Endothelial cell of umbilical vein (primary cell): ENCODE measurements around the gene SLC16A8. TPM values are rescaled to one million over a fixed set of nuclear protein-coding genes. Genes with fewer than 3 reads are reported as not detected.

ENCODE experiments used
- BruUV-seq: library from RNA; stranded (reverse); fragments of 400-500 nt; replicated peaks from 2 replicates; lab custom pipeline; 2021; lab: Mats Ljungman, UMichigan
- CTCF ChIA-PET: fragments of 300-600, 350-600 bp; sonication (Branson Sonifier 250); formaldehyde crosslinking; loops from one replicate; lab custom pipeline; 2021; ENCODE audit warnings: antibody characterized with exemption, inconsistent platforms; lab: Charles Lee
- POLR2A ChIA-PET: fragments of 300-600, 350-600 bp; sonication (Branson Sonifier 250); formaldehyde crosslinking; loops from one replicate; lab custom pipeline; 2021; ENCODE audit warnings: antibody characterized with exemption, inconsistent platforms; lab: Charles Lee
- DNase-seq: peaks from one replicate; pipeline ENCODE4 v3.0.0-alpha.2; 2011; ENCODE audit warnings: low read depth, low spot score
- FAIRE-seq: peaks from 2 replicates; lab custom pipeline; 2011; peaks lifted over from hg19 to GRCh38; lab: Jason Lieb, UNC
- H2AFZ ChIP-seq: 2 replicates; pipeline ENCODE4 v1.6.0; 2012; ENCODE audit warnings: low read depth, low read length, control low read depth, inconsistent platforms
- H3K27ac ChIP-seq: 2 replicates; pipeline ENCODE4 v1.5.1; 2011; ENCODE audit warnings: low read depth, mild to moderate bottlenecking, control low read depth, low read length, moderate library complexity; ENCODE audit not compliant: insufficient read depth
- H3K27me3 ChIP-seq, 2 experiments: 2 replicates each; pipeline versions ENCODE4 v1.6.0 to v1.6.1; 2011; ENCODE audit warnings: low read length in 2 of 2, mixed read lengths in 1 of 2; ENCODE audit not compliant: control insufficient read depth in 2 of 2, insufficient read depth in 2 of 2
- H3K36me3 ChIP-seq, 2 experiments: 2 replicates in 1 of 2; 3 replicates in 1 of 2; pipeline ENCODE4 v1.5.1; 2011; ENCODE audit warnings: low read length in 2 of 2, mild to moderate bottlenecking in 1 of 2, moderate library complexity in 1 of 2; ENCODE audit not compliant: control insufficient read depth in 2 of 2, insufficient read depth in 2 of 2; ENCODE audit errors: extremely low read depth in 1 of 2
- H3K4me1 ChIP-seq: 3 replicates; pipeline ENCODE4 v1.5.1; 2011; ENCODE audit warnings: mild to moderate bottlenecking, low read length; ENCODE audit not compliant: control insufficient read depth, insufficient read depth; ENCODE audit errors: extremely low read depth
- H3K4me2 ChIP-seq: 2 replicates; pipeline ENCODE4 v1.6.1; 2011; ENCODE audit warnings: low read length, control low read depth, mixed read lengths; ENCODE audit not compliant: insufficient read depth
- H3K4me3 ChIP-seq, 3 experiments: fragments of 200-600 bp in 1 of 3; sonication (generic), shearing (Covaris generic) in 1 of 3; replicated peaks in 1 of 3; 2 replicates each; pipeline ENCODE4 v1.5.1; 2011 to 2016; ENCODE audit warnings: control low read depth in 3 of 3, low read length in 3 of 3, mild to moderate bottlenecking in 2 of 3, inconsistent platforms in 1 of 3, low read depth in 1 of 3, moderate library complexity in 1 of 3; ENCODE audit not compliant: insufficient read depth in 1 of 3
- H3K79me2 ChIP-seq: 2 replicates; pipeline ENCODE4 v1.6.0; 2012; ENCODE audit warnings: low read length, inconsistent platforms; ENCODE audit not compliant: control insufficient read depth, insufficient read depth
- H3K9ac ChIP-seq: replicated peaks from 2 replicates; pipeline ENCODE3; 2011; ENCODE audit warnings: low read length, control low read depth; ENCODE audit not compliant: insufficient read depth; ENCODE audit errors: extremely low read depth
- H3K9me1 ChIP-seq: replicated peaks from 3 replicates; pipeline ENCODE4 v1.6.0; 2011; ENCODE audit warnings: mild to moderate bottlenecking, low read length; ENCODE audit not compliant: control insufficient read depth, insufficient read depth; ENCODE audit errors: extremely low read depth
- H3K9me3 ChIP-seq: replicated peaks from 2 replicates; pipeline ENCODE4 v1.5.1; 2012; ENCODE audit warnings: low read length, inconsistent platforms; ENCODE audit not compliant: control insufficient read depth, insufficient read depth
- H4K20me1 ChIP-seq: replicated peaks from 2 replicates; pipeline ENCODE3; 2011; ENCODE audit warnings: mild to moderate bottlenecking, low read length; ENCODE audit not compliant: control insufficient read depth, insufficient read depth; ENCODE audit errors: extremely low read depth
- CTCF ChIP-seq, 2 donors: IDR thresholded peaks; 1 replicate in 1 of 2; 2 replicates in 1 of 2; pipeline ENCODE4 v1.5.1; 2011; ENCODE audit warnings: low read length in 2 of 2, mild to moderate bottlenecking in 2 of 2, moderate library complexity in 2 of 2, control low read depth in 1 of 2, inconsistent platforms in 1 of 2, low read depth in 1 of 2; ENCODE audit not compliant: insufficient read depth in 1 of 2; ENCODE audit errors: extremely low read depth in 1 of 2
- EZH2 ChIP-seq: IDR thresholded peaks from 2 replicates; pipeline ENCODE4 v1.6.1; 2012; ENCODE audit warnings: borderline replicate concordance, low read depth, mild to moderate bottlenecking, moderate library complexity, low read length, inconsistent platforms; ENCODE audit not compliant: severe bottlenecking
- FOS ChIP-seq: IDR thresholded peaks from 2 replicates; pipeline ENCODE4 v1.6.1; 2011; ENCODE audit warnings: mild to moderate bottlenecking, low read length, moderate library complexity, borderline replicate concordance; ENCODE audit not compliant: insufficient read depth
- GATA2 ChIP-seq: IDR thresholded peaks from 2 replicates; pipeline ENCODE4 v1.7.0; 2011; ENCODE audit warnings: low read depth, mild to moderate bottlenecking, moderate library complexity, mixed read lengths, low read length; ENCODE audit not compliant: insufficient read length, insufficient read depth
- JUN ChIP-seq: IDR thresholded peaks from 2 replicates; pipeline ENCODE4 v1.6.1; 2011; ENCODE audit warnings: borderline replicate concordance, low read depth; ENCODE audit not compliant: insufficient read length, insufficient read depth
- MAX ChIP-seq: IDR thresholded peaks from 2 replicates; pipeline ENCODE4 v1.6.1; 2011; ENCODE audit not compliant: insufficient read depth, insufficient read length
- MYC ChIP-seq: IDR thresholded peaks from one replicate; pipeline ENCODE4 v1.6.1; 2011; ENCODE audit warnings: mild to moderate bottlenecking, low read depth, low read length
- POLR2A ChIP-seq: IDR thresholded peaks from 2 replicates; pipeline ENCODE4 v1.6.1; 2012; ENCODE audit warnings: low read depth, mild to moderate bottlenecking, control low read depth, low read length
- POLR2AphosphoS5 ChIP-seq: IDR thresholded peaks from 2 replicates; pipeline ENCODE4 v1.6.1; 2012; ENCODE audit warnings: low read depth, mild to moderate bottlenecking, control low read depth, low read length, moderate library complexity; ENCODE audit not compliant: insufficient read depth
- dilution Hi-C: fragments of 300-500 bp; cut with MboI; formaldehyde crosslinking; loops from one replicate; pipeline ENCODE4 v1.15.0; 2019; ENCODE audit warnings: low sequenced_read_pairs; ENCODE audit not compliant: extremely low pct_ligation_motif_present
- intact Hi-C: fragments of 100-400 bp; cut with micrococcal nuclease; formaldehyde crosslinking; loops from one replicate; pipeline ENCODE4 v1.10.0; 2022
- polyA plus RNA-seq, 4 experiments: library from polyadenylated mRNA; depleted of rRNA in 3 of 4; stranded (reverse) in 3 of 4; unstranded in 1 of 4; fragments of >200 nt; gene quantifications; 2 replicates each; pipeline versions ENCODE4 v1.2.1 to v1.2.3, GENCODE V29; 2011 to 2012; ENCODE audit warnings: missing spikeins in 1 of 4
- total RNA-seq: library from RNA; stranded (reverse); gene quantifications from 2 replicates; pipeline ENCODE4 v1.2.3, GENCODE V29; 2021

Gene SLC16A8
- total and polyA plus RNA-seq, 2 donors (not counting 3 experiments of a cell fraction or from before 2014, with no cell fraction given) = 0.14 TPM; not detected in 1

DNA sequence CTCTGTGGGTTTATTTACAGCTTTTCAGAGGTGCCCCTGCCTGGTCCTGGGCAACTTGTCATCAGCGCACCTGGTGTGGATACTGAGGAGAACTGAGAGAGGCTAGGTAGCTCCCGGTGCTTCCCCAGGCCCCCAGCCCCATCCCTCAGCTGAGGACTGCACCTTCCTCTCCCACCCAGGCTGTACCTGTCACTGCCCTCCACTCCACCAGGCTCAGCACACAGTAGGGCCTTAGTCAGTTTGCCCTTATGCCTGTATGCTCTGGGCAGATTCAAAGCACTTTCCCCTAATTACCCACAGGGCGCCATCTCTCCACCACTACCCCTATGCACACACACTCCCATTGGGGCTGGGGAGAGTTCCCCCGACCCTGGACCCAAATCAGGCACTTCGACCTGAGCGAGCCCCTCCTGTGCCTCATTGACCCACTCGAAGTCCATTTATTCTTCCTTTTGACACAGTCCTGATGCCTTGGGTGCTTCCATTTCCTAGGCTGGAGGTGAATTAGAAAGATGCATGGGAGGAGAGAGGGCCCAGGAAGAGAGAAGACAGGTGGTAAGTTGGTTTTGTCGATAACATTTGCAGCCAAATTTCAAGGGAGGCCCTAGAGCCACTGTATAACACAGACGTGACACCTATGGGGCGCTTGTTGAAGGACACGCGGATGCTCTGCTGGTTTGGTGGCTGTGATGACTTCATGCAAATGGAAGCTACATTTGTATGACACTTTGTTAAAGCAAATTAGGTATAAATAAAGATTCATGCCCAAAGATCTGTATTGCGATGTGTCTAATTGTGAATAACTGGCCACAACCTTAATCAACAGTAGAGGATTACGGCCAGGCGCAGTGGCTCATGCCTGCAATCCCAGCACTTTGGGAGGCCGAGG lies 40.6 kb downstream of the SLC16A8 start:
- BruUV-seq = no TSS peak
- Histone ChIP-seq H3K4me1 (no peaks in the 10 kb centered on the region), H3K27ac (no peak overlapping the region), H3K36me3 (no peaks in the 10 kb centered on the region), H3K4me3 (no peak overlapping the region), H3K79me2 (no peaks in the 10 kb centered on the region), H2AFZ (no peak overlapping the region), H3K4me2 (no peak overlapping the region), H4K20me1 (no peaks in the 10 kb centered on the region), H3K27me3 (no peaks in the 10 kb centered on the region), H3K9me3 (no peaks in the 10 kb centered on the region), H3K9ac (no peak overlapping the region), H3K9me1 (no peaks in the 10 kb centered on the region)
- FAIRE-seq (no peak), DNase-seq (no peak)
- intact Hi-C loops (no loop called here), dilution Hi-C loops (no loop called here)
- ChIA-PET POLR2A (no interaction called here), CTCF (interaction anchor here (2.2 kb wide), 1 partner anchor 9 kb away, joined by 15 read pairs; no protein-coding TSS in a partner anchor)
- no peak for TF ChIP-seq EZH2

GRCh38 chr22:38042488-38042790 lies 41.5 kb downstream of the SLC16A8 start:
- Histone ChIP-seq H3K4me3 (no peak overlapping the region), H3K36me3 (no peaks in the 10 kb centered on the region), H3K9ac (no peak overlapping the region), H3K4me2 (no peak overlapping the region), H3K9me3 (no peaks in the 10 kb centered on the region), H3K27me3 (no peaks in the 10 kb centered on the region), H3K27ac (no peak overlapping the region), H3K9me1 (no peaks in the 10 kb centered on the region), H3K4me1 (no peaks in the 10 kb centered on the region), H2AFZ (no peak overlapping the region), H4K20me1 (no peaks in the 10 kb centered on the region), H3K79me2 (no peaks in the 10 kb centered on the region)
- dilution Hi-C loops = no loop called here
- POLR2A ChIA-PET = no interaction called here
- intact Hi-C loops = no loop called here
- no peak for TF ChIP-seq MAX
- TF ChIP-seq MYC = no peak
- TF ChIP-seq EZH2 = no peak
- no peak for TF ChIP-seq CTCF (IDR thresholded peaks at IDR 0.05; ENCODE audit: extremely low read depth in 1 of 2, insufficient read depth in 1 of 2, low read depth in 1 of 2, low read length in 2 of 2)
- TF ChIP-seq GATA2 = no peak
- no peak for TF ChIP-seq POLR2A
- no peak for TF ChIP-seq FOS
- TF ChIP-seq JUN = no peak
- no peak for TF ChIP-seq POLR2AphosphoS5
- FAIRE-seq (no peak), DNase-seq (no peak)
- no TSS peak for BruUV-seq
- CTCF ChIA-PET = interaction anchor here (2.2 kb wide), 1 partner anchor 10 kb away, joined by 15 read pairs; no protein-coding TSS in a partner anchor
